GM18498 (cell line): ENCODE results near the gene ARID4B.
"Not testable (repeated sequence)": the region's sequence is repeated elsewhere in the genome, so short reads cannot be mapped to it uniquely, and the experiment has no call there.

Experiments used
- ATAC-seq: cut with Tn5 transposase; IDR thresholded peaks from one replicate; pipeline ENCODE4 v1.9.1; 2021; ENCODE audit warnings: mild to moderate bottlenecking, moderate library complexity; ENCODE audit not compliant: unreplicated experiment

Gene ARID4B

DNA sequence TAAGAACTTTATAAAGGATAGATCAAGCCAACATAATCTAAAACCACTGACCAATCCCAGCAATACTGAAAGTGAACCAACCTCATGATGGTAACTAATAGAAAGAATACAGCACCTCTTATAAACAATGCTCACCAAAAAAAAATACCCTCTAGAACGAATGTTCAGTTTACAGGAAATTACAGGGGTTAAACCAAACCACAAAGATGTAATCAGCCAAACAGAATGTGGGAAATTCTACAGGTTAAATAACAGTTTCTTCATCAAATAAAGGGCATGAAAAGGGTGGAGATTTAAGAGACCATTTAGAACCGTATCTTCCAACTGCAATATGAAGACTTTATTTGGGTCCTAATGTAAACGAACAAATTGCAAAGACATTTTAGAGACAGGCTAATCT lies 30.4 kb downstream of the ARID4B start:
- ATAC-seq = no peak

DNA sequence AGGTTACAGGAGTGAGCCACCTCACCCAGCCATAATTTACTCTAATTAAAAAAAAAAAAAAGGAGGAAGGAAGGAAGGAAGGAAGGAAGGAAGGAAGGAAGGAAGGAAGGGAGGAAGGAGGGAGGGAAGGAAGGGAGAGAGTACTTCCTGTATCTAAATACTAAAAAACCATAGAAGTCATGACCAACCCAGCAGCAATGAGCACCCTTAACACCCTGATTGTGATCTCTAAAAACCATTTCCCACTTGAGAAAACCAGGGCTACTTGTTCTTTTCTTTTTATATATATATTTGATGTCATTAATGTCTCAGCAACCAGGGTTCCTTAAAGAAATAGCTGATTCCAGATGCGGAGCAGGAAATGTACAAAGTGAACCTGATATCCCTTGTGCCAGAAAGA lies 31.2 kb downstream of the ARID4B start:
- no peak for ATAC-seq

DNA sequence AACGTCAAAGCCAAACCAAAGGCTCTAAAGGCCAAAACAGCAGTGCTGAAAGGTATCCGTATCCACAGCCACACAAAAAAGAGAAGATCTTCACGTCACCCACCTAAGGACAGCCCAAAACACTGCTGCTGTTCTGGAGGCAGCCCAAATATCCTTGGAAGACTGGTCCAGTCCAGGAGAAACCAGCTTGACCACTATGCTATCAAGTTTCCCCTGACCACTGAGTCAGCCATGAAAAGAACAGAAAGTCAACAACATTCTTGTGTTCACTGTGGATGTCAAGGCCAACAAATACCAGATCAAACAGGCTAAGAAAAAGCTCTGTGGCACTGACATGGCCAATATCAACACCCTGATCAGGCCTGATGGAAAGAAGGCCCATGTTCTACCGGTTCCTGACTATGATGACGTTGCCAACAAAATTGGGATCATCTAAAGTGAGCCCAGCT lies 32.1 kb downstream of the ARID4B start:
- no peak for ATAC-seq

DNA sequence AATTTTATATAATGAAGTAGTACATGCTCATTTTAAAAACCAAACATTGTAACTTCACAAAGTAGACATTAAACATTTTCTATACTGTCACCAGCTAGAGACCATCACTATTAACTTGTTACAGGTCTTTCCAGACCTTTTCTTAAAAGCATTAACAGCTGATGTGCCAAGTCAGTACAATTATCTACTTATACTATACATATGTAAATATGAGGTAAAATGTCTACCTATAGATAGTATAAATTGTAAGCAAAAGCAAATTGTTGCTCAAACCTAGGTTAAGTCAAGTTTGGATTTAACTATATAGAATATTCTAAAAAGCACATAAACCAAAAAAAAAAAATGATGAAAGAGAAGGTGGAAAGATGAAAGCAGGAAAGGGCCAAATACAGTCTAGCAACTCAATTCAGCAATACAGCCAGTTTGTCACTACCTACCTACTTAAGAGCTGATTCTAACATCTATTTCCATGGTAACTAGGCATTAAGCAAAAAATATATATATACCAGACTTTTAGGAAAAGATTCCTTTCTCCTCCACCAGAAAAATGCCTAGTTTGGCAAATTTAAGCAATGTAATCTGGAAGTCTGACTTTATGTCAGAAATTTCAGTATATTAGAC lies 34.5 kb downstream of the ARID4B start:
- ATAC-seq = no peak

DNA sequence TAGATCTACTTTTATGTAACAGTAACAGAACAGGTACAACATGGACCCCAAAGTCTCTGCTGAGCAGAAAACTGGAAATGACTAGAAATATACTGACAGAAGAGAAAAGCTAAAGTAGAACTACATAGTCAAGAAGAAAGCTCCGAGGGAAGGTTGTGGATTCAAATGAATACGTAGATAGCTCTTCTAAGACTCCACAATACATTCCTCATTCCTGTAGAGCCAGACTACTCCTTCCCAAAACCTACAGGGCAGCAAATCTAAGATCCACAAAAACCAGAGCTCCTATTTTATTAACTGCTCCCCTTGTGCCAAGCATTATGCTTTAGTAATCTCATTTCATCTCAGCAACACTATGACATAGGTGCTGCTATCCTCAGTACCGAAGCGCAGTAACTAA lies 35.2 kb downstream of the ARID4B start:
- no peak for ATAC-seq

DNA sequence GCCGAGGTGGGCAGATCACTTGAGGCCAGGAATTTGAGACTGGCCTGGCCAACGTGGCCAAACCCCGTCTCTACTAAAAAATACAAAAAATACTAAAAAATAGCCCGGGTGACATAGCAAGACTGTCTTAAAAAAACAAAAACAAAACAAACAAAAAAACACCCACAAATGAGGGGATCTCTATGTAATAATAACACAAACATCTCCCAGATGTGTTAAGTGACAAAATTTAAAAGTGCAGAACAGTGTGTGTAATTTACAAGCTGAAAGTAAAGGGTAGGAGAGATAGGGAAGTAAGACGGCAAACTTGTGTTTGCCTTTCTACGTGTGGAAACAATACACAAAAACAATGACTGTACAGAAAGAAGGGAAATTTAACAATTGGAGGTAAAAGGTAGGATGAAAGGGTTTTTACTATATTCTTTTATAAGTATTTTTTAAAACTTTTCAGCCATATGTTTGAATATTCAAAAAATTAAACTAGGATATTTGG lies 36.3 kb downstream of the ARID4B start:
- no peak for ATAC-seq

DNA sequence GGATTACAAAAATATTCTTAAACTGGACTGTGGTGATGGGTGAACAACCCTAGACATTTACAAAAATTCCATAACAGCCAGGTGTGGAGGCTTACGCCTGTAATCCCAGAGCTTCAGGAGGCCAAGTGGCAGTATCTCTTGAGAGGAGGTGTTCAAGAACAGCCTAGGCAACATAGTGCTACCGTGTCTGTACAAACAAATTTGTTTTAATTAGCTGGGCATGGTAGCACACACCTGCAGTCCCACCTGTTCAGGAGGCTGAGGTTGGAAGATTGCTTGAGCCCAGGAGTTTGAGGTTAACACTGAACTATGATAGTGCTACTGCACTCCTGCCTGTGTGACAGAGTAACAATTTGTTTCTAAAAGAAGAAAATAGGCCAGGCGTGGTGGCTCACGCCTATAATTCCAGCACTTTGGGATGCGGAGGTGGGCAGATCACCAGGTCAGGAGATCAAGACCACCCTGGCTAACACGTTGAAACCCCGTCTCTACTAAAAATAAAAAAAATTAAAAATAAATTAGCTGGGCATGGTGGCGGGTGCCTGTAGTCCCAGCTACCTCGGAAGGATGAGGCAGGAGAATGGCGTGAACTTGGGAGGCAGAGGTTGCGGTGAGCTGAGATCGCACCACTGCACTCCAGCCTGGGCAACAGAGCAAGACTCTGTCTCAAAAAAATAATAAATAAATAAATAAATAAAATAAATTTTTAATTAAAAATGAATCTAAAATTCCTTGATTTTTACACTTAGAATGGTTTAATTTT lies 37.1 kb downstream of the ARID4B start:
- no peak for ATAC-seq

DNA sequence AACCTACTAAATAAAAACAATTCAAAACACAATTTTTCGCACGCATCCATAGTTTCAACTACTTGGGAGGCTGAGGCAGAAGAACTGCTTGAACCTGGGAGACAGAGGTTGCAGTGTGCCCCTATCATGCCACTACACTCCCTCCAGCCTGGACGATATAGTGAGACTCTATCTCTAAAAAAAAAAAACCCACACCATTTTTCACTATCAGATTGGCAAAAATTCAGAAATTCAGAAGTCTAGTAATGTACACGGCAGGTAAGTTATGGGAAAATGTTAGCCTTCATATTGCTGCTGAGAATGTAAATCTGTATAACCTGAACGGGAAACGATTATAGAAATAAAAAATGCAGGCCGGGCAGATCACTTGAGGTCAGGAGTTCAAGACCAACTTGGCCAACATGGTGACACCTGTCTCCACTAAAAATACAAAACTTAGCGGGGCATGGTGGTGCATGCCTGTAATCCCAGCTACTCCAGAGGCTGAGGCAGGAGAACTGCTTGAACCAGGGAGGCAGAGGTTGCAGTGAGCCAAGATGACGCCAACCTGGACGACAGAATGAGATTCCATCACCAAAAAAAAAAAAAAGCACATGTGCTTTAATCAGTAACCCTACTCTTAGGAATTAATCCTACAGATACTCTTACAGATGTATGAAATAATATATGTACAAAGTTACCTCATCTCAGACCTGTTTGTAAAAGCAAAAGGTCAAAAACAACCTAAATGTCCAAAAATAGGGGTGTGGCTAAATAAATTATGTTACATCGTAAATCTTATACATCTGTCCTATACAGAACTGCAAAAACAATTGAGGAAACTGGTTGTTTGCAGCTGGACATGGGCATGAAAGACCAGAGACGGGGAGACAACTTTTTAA lies 37.9 kb downstream of the ARID4B start:
- no peak for ATAC-seq

DNA sequence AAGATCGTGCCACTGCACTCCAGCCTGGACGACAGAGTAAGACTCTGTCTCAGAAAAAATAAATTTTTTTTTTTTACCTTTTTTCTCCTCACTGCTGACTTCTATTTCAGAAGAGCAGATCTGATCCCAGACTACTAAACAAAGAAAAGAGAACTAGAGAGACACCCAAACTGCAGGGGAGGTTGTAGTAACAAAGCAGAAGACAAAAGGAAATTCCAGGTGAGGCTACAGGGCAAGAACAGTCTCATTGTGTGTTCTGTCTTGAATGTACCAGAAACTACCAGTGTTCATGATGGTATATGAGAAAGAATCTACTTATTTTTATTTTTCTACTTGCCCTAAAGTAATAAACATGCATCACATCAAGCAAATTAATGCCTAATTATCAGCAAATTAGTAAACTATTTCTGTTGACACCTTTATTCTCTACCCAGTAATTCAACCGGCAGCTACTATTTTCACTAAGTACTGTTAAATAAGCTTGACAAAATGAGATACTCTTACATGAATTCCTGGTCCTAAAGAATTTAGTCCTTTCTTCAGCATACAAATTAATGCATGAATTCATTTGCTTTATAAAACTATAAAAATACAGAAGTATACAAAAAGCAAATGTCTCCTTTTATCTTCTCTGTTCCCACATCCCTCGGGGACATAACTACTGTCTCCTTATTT lies 40.6 kb downstream of the ARID4B start:
- no peak for ATAC-seq

DNA sequence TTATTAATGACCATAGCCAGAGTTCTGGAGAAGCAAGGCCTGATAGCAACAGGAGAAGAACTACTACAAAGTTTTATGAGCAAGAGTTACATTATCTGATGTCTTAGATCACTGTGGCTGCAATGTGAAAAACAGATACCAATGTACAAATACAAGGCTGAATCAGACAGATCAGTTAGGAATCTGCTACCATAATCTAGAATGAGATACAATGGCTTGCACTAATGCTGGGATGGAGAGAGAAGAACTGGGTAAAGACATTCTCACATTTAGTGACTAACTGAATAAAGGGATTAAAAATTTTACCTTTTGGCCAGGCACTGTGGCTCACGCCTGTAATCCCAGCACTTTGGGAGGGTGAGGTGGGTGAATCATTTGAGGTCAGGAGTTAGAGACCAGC lies 41.3 kb downstream of the ARID4B start:
- ATAC-seq = no peak

DNA sequence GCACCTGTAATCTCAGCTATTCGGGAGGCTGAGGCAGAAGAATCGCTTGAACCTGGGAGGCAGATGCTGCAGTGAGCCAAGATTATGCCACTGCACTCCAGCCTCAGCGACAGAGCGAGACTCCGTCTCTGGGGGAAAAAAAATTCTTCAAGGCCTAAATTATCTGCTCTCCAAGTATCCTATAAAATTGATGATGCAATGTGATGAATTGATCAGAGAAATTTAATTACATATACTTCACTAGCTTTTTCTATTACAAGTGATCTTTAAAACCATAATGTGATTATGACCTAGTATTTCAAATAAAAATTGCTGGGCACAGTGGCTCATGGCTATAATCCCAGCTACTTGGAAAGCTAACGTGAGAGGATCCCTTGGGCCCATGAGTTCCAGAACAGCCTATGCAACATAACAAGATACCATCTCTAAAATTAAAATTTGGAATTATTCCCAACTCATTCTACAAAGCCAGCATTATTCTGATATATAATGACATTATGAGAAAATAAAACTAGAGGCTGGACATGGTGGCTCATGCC lies 43.7 kb downstream of the ARID4B start:
- ATAC-seq = no peak

DNA sequence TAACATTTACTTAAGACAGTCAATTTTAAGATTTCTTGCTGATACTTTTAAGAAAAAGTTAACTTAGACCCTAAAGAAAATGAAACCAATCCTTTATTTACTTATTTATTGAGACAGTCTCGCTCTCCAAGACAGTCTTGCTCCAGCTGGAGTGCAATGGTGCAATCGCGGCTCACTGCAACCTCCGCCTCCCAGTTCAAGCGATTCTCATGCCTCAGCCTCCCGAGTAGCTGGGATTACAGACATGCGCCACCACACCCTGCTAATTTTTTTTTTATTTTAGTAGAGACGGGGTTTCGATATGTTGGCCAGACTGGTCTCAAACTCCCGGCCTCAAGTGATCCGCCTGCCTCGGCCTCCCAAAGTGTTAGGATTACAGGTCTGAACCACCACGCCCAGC lies 44.3 kb downstream of the ARID4B start:
- not testable (repeated sequence) for ATAC-seq

DNA sequence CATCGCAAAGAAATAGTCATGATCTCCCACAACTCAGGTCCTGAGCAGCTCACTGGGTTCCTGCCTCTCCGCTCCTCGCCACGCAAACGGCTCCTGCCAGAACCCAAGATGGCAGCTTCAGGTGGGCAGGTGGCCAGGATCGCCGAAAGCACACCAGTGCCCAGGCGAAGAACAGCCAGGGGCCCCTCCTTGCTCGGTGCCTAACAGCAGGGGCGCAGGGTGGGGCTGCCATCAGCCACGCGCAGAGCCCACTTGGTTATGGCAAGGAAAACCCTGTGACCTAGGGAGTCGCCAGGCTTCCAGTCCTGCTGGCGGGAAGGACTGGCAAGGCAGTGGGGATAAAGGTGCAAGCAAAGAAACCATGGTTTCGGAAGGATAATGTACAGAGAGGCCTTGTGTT lies 47.5 kb downstream of the ARID4B start:
- ATAC-seq = no peak

DNA sequence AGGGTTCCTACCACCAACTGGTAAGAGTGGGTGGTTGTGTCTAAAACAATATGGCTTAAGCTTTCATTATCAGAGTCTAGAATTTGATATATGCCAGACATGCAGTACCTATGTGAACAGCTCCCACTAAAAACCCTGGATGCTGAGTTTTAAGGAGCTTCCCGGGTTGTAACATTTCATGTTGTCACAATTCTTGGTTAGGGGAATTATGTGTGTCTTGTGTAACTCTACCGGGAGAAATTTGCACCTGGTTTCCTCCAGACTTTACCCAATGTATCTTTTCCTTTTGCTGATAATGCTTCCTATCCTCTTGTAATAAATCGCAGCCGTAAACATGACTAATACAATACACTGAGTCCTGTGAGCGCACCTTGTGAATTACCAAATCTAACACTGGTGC lies 48.3 kb downstream of the ARID4B start:
- ATAC-seq = no peak

DNA sequence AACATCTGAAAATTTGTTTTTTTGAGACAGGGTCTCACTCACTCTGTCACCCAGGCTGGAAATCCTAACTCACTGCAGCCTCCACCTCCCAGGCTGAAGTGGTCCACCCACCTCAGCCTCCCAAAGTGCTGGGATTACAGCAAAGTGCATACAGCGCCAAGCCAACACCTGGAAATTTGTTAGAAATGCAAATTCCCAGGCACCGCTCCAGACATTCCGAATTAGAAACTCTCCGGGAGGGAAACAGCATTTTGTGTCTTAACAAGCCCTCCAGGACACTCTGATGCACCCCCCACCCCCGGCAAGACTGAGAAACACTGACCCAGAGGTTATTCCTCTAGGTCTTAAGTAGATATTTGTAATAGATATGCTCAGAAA lies 49.1 kb downstream of the ARID4B start:
- ATAC-seq = no peak

DNA sequence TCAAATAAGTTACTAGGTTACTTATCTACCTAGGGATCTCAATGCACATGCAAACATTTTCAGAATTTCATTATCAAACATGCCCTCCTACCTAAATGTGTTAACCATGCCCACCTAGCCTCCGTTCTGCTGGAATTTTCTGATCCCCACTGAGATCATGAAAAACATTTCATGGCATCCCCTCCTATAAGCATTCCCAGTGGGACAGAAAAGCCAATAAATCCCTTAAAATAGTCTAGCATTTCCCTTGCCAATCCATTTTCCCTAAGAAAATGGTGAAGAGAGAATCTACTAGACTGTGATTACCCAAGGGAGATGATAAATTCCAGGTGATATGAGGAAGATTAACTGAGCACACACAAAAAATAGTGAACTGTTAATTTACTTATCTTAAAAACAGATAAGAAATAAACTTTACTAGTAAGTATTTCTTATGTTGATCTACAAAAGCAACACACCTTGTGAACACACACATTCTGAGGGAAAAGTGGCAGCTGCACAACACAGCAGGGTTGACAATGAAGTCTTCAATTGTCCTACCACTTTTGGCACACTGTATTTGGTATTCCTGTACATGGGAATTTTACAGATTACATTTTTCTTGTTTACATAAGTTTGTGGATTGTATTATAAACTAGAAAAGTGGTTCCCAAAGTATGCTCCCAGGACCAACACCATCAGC lies 49.6 kb downstream of the ARID4B start:
- ATAC-seq = no peak

DNA sequence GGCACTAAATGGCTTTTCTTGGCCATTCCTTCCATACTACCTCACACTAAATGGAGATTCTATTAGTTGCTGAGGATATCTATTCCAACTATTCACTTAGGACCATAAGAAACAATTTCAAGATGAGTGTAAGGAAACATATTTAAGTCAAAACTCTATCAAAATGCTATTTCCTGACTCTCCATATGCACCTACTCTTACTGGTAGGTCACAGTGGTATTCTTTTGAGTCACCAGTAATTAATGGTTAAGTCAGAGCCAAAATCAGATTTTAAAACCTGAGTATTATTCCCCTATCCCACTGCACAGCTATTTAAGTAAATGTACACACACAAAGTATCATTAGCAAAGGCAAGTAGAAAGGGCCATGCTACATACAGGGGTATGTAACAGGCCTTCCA lies 50.3 kb downstream of the ARID4B start:
- no peak for ATAC-seq

DNA sequence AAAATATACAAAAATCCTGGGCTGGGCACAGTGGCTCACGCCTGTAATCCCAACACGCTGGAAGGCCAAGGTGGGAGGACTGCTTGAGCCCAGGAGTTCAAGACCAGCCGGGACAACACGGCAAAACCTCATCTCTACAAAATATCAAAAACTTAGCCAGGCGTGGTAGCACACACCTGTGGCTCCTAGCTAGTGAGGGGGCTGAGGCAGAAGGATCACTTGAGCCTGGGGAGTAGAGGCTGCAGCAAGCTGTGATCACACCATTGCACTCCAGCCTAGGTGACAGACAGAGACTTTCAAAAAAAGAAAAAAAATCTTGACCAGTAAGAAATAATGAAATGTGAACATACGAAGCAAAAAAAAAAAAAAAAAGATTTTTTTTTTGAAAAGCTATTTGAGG lies 52.1 kb downstream of the ARID4B start:
- ATAC-seq = no peak

DNA sequence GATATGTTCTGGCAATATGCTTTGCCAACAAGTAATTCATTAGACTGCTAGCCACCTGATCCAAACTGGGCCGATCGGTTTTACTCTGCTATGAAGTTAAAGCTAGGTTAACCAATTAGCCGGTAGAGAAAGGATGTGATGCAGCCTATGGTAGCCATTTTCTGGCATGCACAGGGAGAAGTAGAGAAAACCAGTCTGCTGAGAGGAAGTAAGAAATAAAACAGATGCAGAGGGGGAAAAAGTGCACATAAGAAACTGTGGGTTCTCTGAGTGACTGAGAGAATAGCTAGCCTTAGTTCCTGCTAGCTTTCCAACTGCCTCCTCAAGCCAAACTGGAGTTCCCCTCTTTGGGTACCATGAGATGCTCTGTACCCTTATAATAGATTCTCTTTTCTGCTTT lies 52.8 kb downstream of the ARID4B start:
- peak; percentile 83 for ATAC-seq

DNA sequence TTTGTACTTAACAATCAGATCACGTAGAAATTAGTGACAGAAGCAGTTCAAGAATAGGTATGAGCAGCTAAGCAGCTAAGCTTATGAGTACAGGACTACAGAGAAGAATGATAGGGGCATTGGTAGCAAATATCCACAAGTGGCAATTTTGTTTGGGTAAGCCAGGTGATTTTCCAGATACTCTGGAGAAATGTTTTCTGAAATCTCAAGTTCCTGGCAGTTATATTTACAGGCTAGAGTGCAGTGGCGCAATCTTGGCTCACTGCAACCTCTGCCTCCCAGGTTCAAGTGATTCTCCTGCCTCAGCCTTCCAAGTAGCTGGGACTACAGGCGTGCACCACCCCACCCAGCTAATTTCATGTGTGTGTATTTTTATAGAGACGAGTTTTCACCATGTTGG lies 55.1 kb downstream of the ARID4B start:
- ATAC-seq = no peak
